Activated effector memory CD4-positive, alpha-beta T cell treated with anti-CD3 and anti-CD28 coated beads, Interleukin-2, amount 50 U/mL, for 16 hours (primary cell): ENCODE data around the gene STRIT1.

Experiments used
- DNase-seq: peaks from one replicate; pipeline ENCODE4 v3.0.0-alpha.2; 2020

STRIT1 gene

DNA sequence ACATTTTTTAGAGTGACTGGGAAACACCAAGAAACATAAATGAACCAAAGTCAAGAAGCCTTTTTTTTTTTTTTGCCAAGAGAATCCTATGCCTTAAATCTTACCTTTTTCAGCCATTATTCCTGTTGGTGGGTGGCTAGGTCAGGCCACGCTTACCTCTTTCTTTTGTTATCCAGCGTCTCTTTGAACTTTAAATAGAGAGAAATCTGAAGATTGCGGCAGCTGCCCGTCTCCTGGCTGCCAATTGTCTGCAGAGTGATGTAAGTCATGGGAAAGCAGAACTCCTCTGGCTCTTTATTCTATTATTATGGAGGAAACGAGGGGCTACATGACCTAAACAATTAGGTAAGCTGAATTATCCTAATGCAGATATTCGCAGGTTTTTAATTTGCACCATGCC is at the start of gene STRIT1:
TSS of gene STRIT1 (minus strand) at position 168 of the 400 bp plus-strand sequence.
- no peak for DNase-seq

DNA sequence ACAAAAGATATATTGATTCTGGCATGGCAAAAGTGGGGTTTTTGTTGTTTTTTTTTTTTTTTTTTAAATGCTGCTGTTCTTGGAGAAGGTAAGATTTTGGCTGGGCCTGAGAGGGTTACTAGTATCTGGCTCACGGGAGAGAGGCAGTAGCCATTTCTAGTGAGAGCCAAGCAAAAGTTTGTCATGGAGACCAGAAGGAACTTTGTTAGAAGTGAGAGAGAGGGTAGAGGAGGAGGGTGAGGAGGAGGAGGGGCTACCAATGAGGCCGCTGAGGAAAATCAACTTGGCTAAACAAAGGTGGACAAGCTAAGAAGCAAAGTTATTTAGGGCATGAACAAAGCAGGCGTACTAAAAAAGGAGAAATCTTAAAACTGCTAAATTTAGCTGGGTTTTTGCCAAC is 48.9 kb upstream of the STRIT1 start:
- no peak for DNase-seq

GRCh38 chr3:155339052-155339451 is 45.6 kb upstream of the STRIT1 start:
- no peak for DNase-seq

GRCh38 chr3:155335724-155336354 is 42.4 kb upstream of the STRIT1 start:
- no peak for DNase-seq

DNA sequence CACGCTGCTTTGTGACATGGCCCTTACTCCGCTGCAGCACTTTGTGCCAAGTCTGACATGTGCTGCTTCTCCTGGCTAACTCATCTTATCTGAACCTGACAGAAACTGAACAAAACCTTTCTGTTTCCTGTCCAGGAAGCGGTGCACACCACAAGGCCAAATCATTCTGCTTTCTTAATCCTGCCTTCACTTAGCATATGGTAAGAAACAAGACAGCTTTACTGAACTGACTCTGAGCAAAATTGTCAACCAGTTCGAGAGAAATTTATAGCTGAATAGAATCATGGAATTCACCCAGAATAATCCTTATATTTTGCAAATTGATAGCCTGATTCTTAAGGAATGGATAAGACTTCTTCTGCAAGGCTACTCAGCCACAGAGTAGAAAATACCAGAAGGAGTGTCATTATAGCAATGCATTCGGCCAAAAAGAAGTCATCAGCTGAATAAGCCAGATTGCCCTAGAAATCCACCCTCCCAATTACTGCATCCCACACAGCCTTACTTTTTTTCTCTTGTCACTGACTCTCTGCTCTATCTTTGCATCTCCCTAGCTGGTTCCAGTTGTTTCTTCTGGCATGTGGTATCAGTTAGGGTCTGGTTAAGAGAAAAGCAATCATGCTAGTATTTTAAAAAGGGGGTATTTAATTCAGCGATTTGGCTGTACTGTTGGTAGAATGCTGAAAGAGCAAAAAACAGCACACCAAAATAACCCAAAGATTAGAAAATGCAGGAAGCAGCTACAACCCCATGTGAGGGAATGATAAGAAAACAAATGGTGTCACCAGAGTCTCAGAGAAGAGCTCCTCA is 41.6 kb upstream of the STRIT1 start:
- DNase-seq: no peak

GRCh38 chr3:155334215-155334913 is 40.9 kb upstream of the STRIT1 start:
- DNase-seq: no peak

- DNase-seq: no peak
Observed at GRCh38 chr3:155332716-155333115, 39.2 kb upstream of the STRIT1 start.

DNA sequence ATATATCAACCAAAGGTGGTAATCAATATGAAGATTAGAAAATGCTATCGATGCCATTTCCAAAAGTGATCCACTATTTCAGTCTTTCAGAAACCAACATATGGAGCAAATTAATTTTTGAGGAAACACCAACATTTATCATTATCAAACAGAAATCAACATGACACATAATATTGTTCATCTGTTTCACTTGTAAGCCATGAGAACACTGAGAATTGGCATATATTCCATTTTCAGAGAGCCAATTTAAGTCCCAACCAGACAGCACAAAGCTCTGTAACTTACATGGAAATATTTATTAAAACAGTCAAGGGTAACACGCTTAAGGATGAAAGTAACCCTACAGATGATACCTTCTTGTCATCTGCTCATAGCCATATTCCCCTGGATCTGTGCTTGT is 37.6 kb upstream of the STRIT1 start:
- DNase-seq: no peak

DNA sequence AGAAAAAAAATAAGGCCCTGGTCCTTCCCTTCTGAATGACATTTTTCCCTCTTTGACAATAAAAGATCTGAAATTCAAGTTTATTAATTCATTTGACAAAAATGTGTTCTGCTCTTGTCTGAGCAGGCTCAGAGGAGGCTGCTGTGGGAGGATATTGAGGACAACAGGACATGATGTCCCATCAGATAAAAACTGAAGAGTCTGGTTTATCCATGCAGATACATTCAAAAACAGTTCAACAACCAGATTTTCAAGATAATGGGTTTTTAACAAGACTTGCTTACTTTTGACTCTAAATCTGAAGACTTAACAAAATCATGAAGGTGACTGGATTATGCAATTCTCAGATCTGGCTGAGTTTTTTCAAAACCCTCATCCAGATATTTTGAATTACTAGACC is 36.9 kb upstream of the STRIT1 start:
- no peak for DNase-seq

DNA sequence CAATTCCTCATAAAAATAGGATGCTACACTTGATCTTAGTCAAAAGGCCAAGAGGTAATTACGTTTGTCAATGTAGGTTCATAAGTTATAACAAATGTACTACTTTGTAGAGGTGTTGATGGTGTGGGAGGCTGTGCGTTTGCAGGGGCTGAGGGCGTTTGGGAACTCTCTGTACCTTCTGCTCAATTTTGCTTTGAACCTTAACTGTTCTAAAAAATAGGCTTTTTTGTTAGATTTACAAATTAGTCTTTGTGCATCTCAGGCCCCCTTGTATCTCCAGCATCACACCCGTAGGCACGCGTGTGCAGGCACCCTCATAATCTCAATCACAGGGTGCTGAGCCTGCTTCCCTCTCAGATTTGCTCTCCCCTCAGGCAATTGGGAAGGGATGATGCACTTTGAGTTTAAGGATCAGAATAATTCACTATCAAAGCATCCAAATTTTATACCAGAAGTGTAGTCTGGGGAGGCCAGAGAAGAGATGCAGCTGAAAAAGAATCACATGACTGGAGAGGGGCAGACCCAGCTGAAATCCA is 36.1 kb upstream of the STRIT1 start:
- no peak for DNase-seq

DNA sequence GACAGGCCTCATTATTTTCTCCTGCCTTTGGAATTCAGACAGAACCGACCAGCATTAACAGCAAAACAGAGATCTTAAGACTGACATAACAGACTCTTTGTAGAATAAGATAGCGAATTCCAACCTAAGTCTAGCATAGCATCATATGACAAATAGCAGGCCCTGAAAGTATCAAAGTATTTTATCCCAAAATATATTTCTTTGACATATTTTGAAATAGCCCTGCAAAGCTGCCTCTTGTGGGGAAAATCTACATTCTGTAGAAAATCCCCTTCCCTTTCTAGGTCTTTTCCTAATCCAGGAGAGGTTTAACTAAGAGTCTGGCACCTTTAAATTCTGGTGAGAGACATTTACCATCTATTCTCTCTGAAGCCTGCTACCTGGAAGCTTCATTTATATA is 34.4 kb upstream of the STRIT1 start:
- no peak for DNase-seq

GRCh38 chr3:155327430-155327829 is 33.9 kb upstream of the STRIT1 start:
- DNase-seq: no peak

DNA sequence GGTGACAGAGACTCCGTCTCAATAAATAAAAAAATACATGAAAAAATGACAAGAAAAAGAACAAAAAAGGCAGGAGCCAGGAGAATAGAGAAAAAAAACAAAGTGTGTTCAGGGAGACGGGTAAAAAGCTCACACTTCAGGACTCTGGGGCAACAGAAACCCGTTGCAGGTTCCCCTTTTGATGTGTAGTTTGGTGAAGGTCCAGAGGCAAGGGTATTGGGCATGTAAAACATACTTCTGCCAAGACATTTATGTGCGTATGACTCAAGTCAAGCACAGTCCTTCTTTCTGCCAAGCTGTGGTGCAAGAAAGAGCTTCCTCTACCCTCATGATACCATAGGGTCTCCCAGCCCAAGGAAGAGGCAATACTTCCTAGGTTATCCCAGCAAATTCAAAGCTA is 33.4 kb upstream of the STRIT1 start:
- DNase-seq: no peak

DNA sequence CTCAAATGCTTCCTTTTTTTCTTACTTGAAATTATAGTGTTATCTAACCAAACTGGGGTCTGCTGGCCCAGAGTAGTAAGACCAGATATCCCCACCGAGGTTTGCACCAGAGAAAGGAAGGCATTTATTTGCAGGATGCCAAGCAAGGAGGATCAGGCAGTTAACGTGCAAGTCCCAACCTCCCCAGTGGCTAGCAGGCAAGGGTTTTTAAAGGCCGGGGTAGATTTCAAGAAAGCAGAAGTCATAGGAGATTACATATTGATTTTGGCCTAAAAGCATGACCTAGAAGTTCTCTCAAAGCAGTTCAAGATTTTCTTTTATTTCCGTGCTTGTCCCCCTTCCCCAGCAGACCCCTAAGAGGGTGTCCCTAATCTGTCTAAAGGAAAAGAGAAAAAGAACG is 32.8 kb upstream of the STRIT1 start:
- no peak for DNase-seq

DNA sequence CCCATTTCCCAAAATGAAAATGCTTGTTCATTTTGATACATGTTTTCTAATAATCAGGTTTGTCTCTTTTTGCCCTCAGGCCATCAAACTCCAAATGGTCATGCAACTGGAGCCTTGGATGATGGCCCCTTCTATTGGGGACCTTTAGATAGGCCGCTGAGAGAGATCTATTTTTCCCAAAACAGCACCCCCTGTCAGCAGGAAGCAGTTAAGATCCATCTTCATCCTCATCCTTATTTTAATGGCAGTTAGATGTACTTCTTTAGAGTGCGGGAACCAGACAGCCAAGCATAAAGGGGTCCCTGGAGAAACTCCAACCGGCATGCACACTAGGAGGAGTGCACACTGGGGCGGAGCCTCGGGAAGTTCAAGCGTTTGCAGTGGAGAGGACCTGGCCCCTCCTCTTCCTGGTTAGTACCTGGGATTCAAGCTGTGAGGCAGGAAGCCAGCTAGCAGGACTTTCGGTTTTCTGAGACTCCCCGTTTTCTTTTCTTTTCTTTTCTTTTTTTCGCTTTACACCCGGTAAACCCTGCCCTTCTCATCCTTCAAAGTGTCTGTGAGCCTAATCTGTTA is 31.9 kb upstream of the STRIT1 start:
- DNase-seq: no peak

GRCh38 chr3:155323063-155323666 is 29.7 kb upstream of the STRIT1 start:
- no peak for DNase-seq

- no peak for DNase-seq
Observed at GRCh38 chr3:155321418-155321817, 27.9 kb upstream of the STRIT1 start.

DNA sequence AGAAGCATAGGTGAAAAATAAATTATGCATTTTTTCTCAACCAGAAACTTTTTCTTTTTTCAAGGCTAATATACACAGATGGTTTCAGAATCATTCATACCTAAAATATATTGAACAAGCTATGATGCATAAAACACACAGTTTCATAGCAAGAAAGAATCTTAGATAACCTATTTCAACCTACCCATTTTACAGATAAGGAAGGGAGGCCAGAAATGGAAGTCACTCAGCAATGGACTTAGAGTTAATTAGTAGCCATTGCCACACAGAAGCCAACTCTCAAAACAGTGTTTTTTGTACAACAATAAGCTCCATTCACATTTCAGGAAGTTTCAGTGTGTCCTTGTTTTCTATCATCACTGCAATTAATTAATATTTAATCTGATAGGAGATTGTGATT is 27.5 kb upstream of the STRIT1 start:
- DNase-seq: no peak

DNA sequence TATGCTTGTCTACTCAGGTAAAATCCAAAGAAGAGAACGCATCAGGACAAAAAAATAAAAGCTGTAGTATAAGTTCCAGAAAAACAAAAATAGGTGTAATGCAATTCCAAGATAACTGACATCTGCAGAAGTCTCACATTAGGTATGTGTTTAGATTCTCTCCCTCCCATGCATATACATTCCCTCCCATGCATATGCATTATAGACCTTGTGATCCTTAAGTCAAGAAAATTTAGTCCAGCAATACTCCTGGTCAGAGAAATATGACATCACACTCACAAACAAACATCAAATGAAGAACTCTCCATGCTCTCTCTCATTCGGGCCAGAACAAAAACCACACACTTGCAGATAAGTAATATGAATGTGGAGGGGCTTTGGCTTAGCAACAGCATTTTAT is 25.3 kb upstream of the STRIT1 start:
- no peak for DNase-seq

DNA sequence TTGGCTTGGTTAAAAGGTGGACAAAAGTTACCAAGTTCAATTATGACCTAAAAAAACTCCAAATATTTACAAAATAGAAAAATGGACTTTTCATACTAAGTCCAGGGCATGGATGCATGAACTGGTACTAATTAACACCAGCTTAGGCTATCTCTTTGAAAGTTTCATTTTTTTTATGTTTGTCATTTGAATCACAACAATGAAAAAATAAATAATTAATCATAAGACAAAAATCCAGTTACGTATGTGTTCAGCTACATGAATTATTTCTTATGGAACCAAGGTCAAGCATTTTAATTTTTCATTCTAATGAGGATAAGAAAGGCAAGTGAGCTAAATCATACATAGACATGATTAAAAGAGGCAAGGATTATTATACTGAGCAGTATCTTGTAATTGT is 23.7 kb upstream of the STRIT1 start:
- DNase-seq: no peak

- DNase-seq: no peak
Observed at GRCh38 chr3:155316426-155316825, 22.9 kb upstream of the STRIT1 start.

DNA sequence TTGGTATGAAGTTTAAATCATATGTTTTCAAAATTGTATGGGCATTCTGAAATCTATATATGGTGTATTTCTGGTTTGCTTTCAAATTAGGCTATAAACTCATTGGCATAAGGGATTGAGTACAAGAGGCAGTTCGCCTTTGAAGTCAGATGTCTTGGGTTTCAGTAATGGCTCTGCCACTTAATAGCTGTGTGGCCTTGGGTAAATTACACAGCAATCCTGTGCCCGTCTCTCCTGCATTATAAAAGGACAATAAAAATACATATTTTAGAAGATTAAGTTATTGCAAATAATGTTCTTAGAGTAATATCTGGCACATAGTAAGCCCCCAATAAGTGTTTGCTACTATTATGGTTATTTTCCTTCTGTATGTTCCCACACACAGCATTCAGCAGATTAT is 20.4 kb upstream of the STRIT1 start:
- no peak for DNase-seq

- no peak for DNase-seq
Observed at GRCh38 chr3:155313300-155313699, 19.8 kb upstream of the STRIT1 start.
